ENCODE results near the gene EPB41L1.

Gene EPB41L1

GRCh38 chr20:36214684-36215256 lies 60.2 kb downstream of the EPB41L1 start:
- TF ChIP-seq CTCF (IDR thresholded peaks at IDR 0.05; ENCODE audit: insufficient read depth, low read depth, low read length, missing control alignments), result peak; percentile 71
- H3K4me3 ChIP-seq (ENCODE audit: low read depth, low read length), result no peak overlapping the region
- peak; percentile 57 for DNase-seq (ENCODE audit: low read depth)

- no peak overlapping the region for H3K4me3 ChIP-seq (ENCODE audit: low read depth, low read length)
- TF ChIP-seq CTCF (IDR thresholded peaks at IDR 0.05; ENCODE audit: insufficient read depth, low read depth, low read length, missing control alignments), result no peak
- no peak for DNase-seq (ENCODE audit: low read depth)
Measured at GRCh38 chr20:36215778-36216177, 61.2 kb downstream of the EPB41L1 start.

GRCh38 chr20:36216314-36217025 lies 61.9 kb downstream of the EPB41L1 start:
- TF ChIP-seq CTCF (IDR thresholded peaks at IDR 0.05; ENCODE audit: insufficient read depth, low read depth, low read length, missing control alignments), result no peak
- H3K4me3 ChIP-seq (ENCODE audit: low read depth, low read length), result no peak overlapping the region
- no peak for DNase-seq (ENCODE audit: low read depth)

- no peak overlapping the region for H3K4me3 ChIP-seq (ENCODE audit: low read depth, low read length)
- no peak for TF ChIP-seq CTCF (IDR thresholded peaks at IDR 0.05; ENCODE audit: insufficient read depth, low read depth, low read length, missing control alignments)
- no peak for DNase-seq (ENCODE audit: low read depth)
Measured at GRCh38 chr20:36217226-36217625, 62.7 kb downstream of the EPB41L1 start.

- TF ChIP-seq CTCF (IDR thresholded peaks at IDR 0.05; ENCODE audit: insufficient read depth, low read depth, low read length, missing control alignments), result no peak
Measured at GRCh38 chr20:36218380-36219064, 64.0 kb downstream of the EPB41L1 start.

GRCh38 chr20:36219671-36220220 lies 65.2 kb downstream of the EPB41L1 start:
- no peak overlapping the region for H3K4me3 ChIP-seq (ENCODE audit: low read depth, low read length)
- no peak for DNase-seq (ENCODE audit: low read depth)
- no peak for TF ChIP-seq CTCF (IDR thresholded peaks at IDR 0.05; ENCODE audit: insufficient read depth, low read depth, low read length, missing control alignments)

More at GRCh38 chr20:36218380-36219064, 64.0 kb downstream of the EPB41L1 start:
- H3K4me3 ChIP-seq (ENCODE audit: low read depth, low read length), result no peak overlapping the region
- DNase-seq (ENCODE audit: low read depth), result no peak
